GM19193 (cell line): ENCODE measurements around the gene DERL3.

Source experiments
- POLR2A ChIP-seq: IDR thresholded peaks from 4 replicates; pipeline ENCODE4 v1.6.1; 2011; ENCODE audit not compliant: insufficient read depth, insufficient read length; ENCODE audit errors: extremely low read depth

The DERL3 gene

GRCh38 chr22:23838681-23839468 is at the start of gene DERL3:
DERL3 (minus strand) TSS chr22:23839006; CDS start chr22:23838987, 19 bp downstream.
- TF ChIP-seq POLR2A = peak; percentile 34

- no peak for TF ChIP-seq POLR2A
These were observed 45.3 kb upstream of the DERL3 start for GRCh38 chr22:23884140-23884539.

DNA sequence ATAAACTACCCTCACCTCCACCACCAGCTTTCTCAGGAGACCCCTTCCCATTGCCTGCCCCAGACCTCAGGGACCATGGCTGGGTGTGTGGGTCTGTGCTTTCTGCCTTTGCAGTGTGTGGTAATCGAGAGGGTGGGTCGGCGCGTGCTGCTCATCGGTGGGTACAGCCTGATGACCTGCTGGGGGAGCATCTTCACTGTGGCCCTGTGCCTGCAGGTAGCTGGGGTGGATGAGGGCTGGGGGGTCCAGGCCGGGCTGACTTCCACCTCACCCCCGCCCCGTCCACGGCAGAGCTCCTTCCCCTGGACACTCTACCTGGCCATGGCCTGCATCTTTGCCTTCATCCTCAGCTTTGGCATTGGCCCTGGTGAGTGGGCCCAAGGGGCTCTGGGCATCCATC is 44.9 kb upstream of the DERL3 start:
- no peak for TF ChIP-seq POLR2A

- TF ChIP-seq POLR2A = no peak
These were observed 43.6 kb upstream of the DERL3 start for GRCh38 chr22:23882370-23882769.

GRCh38 chr22:23878219-23878618 is 39.4 kb upstream of the DERL3 start:
- TF ChIP-seq POLR2A = no peak

GRCh38 chr22:23877566-23877965 is 38.8 kb upstream of the DERL3 start:
- TF ChIP-seq POLR2A = no peak

- no peak for TF ChIP-seq POLR2A
These were observed 37.0 kb upstream of the DERL3 start for GRCh38 chr22:23875801-23876200.

- no peak for TF ChIP-seq POLR2A
These were observed 36.1 kb upstream of the DERL3 start for GRCh38 chr22:23874871-23875270.

DNA sequence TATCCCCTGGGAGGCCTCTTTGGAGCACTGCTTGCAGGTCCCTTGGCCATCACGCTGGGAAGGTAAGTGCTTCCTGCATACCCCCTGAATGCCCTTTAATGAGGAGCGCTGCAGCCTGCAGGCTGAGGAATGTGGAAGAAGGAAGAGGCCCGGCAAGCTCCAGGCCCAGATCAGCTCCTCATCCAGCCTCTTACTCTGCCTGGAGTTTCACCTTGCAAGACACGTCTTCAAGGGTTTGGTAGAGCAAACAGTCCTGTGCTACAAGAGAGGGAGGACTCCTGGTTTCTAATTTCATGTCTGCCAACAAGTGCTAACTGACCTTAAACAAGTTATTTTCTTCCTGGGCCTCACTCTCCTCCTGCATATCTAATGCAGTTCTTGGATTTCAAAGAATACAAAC is 29.8 kb upstream of the DERL3 start:
- TF ChIP-seq POLR2A = no peak

- no peak for TF ChIP-seq POLR2A
These were observed 23.3 kb upstream of the DERL3 start for GRCh38 chr22:23862103-23862502.

- TF ChIP-seq POLR2A = no peak
These were observed 20.4 kb upstream of the DERL3 start for GRCh38 chr22:23859201-23859600.

GRCh38 chr22:23858484-23858815 is 19.6 kb upstream of the DERL3 start:
- no peak for TF ChIP-seq POLR2A

DNA sequence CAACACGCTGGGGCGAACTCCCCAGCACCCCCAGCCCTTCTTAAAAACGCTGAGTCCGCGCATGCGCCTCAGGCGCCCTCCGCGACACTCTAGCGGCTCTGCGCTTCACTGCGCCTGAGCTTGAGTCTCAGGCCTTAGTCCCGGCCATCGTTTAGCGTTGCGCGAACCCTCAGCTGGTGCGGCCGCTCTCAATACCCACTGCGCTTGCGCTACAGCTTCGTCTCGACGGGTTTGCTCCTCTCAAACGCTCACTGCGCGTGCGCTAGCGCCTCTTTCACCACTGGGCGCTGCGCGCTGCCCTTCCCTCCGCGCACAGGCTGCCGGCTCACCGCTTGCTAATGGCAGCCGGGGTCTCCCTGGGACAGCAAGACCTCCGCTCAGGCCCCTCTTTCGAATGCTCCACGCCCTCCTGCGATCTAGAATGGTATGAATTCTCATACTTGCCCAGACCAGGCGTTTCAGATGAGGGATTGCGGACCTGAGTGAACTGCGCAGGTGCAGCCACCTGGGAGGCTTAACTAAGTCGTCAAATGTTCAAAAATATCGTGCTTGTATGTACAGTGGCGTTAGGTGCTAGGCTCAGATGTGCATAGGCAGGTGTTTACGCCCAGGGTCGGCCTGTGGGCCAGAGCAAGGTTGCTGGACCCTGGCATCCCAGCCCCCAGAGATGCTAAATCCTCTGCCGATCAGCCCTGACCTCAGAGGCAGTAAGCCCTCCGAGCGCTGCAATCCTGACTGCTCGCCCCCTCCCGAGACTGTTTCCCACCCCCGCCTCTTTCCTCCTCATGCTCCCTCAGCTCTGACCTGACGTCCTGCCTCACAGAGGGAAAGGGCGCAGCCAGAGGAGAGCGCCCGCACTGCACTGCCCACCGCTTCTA is 19.0 kb upstream of the DERL3 start, which contains the start of gene SLC2A11:
Gene SLC2A11, plus strand, starts transcription at position 270 of the 878 bp plus-strand sequence. Its CDS starts 125 bp downstream, at position 395.
- peak; percentile 90 for TF ChIP-seq POLR2A

GRCh38 chr22:23856721-23857605 is 18.2 kb upstream of the DERL3 start:
- TF ChIP-seq POLR2A = no peak

GRCh38 chr22:23850136-23850611 is 11.4 kb upstream of the DERL3 start:
- no peak for TF ChIP-seq POLR2A
